Type B pancreatic cell (in vitro differentiated cells): ENCODE results near the gene USP24. TPM values are rescaled to one million over a fixed set of nuclear protein-coding genes. Genes with fewer than 3 reads are reported as not detected.
"Not testable (repeated sequence)": the region's sequence is repeated elsewhere in the genome, so short reads cannot be mapped to it uniquely, and the experiment has no call there.

Experiments
- DNase-seq: peaks from one replicate; pipeline ENCODE4 v3.0.0; 2021; ENCODE audit warnings: mixed read lengths; ENCODE audit not compliant: unreplicated experiment; ENCODE audit errors: extremely low spot score
- H3K27ac Mint-ChIP-seq: 2 replicates; pipeline ENCODE4 v1.8.0; 2021; ENCODE audit warnings: mild to moderate bottlenecking, mixed read lengths
- H3K27me3 Mint-ChIP-seq: 2 replicates; pipeline ENCODE4 v1.8.0; 2021; ENCODE audit warnings: mixed read lengths
- H3K36me3 Mint-ChIP-seq: 2 replicates; pipeline ENCODE4 v1.8.0; 2021; ENCODE audit warnings: mixed read lengths
- H3K4me1 Mint-ChIP-seq: one replicate; pipeline ENCODE4 v1.8.0; 2021; ENCODE audit warnings: mixed read lengths; ENCODE audit not compliant: unreplicated experiment
- H3K4me3 Mint-ChIP-seq: 2 replicates; pipeline ENCODE4 v1.8.0; 2021; ENCODE audit warnings: mild to moderate bottlenecking, mixed read lengths
- H3K9me3 Mint-ChIP-seq: 2 replicates; pipeline ENCODE4 v1.8.0; 2021; ENCODE audit warnings: mixed read lengths
- total RNA-seq: library from RNA; stranded (reverse); gene quantifications from 2 replicates; pipeline ENCODE4 v1.2.1, GENCODE V29; 2021; ENCODE audit warnings: low replicate concordance
- TF ChIP-seq, protein P1 (sequence below): fragments of 200-600 bp; sonication (generic); conservative IDR thresholded peaks from 2 replicates; pipeline ENCODE4 v1.5.0; 2021; ENCODE audit warnings: antibody characterized with exemption, mild to moderate bottlenecking

USP24 gene
- total RNA-seq, 1 donor from 2014 or later: 44.5 TPM

DNA sequence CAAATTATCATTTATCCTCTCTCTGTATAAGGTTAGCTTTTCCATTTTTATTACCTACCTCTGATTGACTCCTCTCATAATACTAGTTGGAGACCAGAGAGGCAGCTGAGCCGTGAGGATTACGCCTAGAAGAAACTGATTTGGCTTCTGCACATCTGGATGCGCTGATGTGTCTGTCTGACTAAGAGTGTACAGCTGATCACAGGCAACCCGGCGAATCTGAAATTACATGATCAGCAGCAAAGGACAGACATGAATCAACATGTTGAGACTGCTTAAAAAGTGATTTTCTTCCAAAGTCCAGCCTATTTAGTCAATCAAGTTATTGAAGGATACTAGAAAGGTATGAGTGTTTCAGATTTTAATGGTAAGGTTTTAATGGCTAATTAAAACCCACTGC lies 94.6 kb downstream of the USP24 start:
- Mint-ChIP-seq H3K4me1 (no peaks in the 10 kb centered on the region), H3K27me3 (no peaks in the 10 kb centered on the region), H3K27ac (no peak overlapping the region)

DNA sequence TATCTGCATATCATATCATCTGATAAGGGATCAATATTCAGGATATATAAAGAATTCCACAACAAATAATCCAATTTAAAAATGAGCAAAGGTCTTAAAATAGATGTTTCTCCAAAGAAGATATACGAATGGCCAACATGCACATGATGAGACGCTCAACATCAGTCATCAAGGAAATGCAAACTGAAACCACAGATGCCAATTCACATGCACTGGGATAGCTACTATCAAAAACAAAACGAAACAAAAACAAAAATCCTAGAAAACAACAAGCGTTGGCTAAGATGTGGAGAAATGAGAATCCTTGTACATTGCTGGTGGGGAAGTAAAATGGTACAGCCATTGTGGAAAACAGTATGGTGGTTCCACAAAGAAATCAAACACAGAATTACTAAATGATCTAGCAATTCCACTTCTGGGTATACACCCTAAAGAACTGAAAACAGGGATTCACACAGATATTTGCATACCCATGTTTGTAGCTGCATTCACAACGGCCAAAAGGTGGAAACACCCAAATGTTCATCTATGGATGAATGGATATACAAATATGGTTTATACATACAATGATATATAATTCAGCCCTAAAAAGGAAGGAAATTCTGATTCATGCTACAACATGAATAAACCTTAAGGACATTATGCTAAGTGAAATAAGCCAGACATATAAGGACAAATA lies 96.4 kb downstream of the USP24 start:
- no peaks in the 10 kb centered on the region for H3K27me3 Mint-ChIP-seq
- no peak overlapping the region for H3K4me3 Mint-ChIP-seq
- no peak for DNase-seq
- TF ChIP-seq, protein P1, sequence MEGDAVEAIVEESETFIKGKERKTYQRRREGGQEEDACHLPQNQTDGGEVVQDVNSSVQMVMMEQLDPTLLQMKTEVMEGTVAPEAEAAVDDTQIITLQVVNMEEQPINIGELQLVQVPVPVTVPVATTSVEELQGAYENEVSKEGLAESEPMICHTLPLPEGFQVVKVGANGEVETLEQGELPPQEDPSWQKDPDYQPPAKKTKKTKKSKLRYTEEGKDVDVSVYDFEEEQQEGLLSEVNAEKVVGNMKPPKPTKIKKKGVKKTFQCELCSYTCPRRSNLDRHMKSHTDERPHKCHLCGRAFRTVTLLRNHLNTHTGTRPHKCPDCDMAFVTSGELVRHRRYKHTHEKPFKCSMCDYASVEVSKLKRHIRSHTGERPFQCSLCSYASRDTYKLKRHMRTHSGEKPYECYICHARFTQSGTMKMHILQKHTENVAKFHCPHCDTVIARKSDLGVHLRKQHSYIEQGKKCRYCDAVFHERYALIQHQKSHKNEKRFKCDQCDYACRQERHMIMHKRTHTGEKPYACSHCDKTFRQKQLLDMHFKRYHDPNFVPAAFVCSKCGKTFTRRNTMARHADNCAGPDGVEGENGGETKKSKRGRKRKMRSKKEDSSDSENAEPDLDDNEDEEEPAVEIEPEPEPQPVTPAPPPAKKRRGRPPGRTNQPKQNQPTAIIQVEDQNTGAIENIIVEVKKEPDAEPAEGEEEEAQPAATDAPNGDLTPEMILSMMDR: no peak
- no peak overlapping the region for H3K27ac Mint-ChIP-seq
- no peaks in the 10 kb centered on the region for H3K9me3 Mint-ChIP-seq
- H3K36me3 Mint-ChIP-seq: peaks cover 66% of the 10 kb centered on the region
- H3K4me1 Mint-ChIP-seq: no peaks in the 10 kb centered on the region

More for the DNA sequence above, 94.6 kb downstream of the USP24 start:
- H3K36me3 Mint-ChIP-seq: peaks cover 59% of the 10 kb centered on the region
- H3K9me3 Mint-ChIP-seq: no peaks in the 10 kb centered on the region
- TF ChIP-seq, protein P1: no peak
- no peak for DNase-seq
- no peak overlapping the region for H3K4me3 Mint-ChIP-seq

DNA sequence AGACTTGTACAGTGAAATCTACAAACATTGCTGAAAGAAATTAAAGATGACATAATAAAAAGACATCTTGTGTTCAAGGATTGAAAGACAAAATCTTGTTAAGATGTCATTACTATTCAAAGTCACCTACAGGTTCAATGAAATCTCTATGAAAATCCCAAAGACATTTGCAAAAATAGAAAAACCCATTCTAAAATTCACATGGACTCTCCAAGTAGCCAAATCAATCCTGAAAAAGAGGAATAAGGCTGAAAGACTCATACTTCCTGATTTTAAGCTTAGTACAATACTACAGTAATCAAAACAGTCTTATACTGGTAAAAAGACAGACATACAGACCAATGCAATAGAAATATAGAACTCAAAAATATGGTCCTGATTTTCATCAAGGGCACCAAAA lies 97.2 kb downstream of the USP24 start:
- no peak for DNase-seq
- Mint-ChIP-seq H3K4me1 (no peaks in the 10 kb centered on the region), H3K4me3 (no peak overlapping the region), H3K9me3 (no peaks in the 10 kb centered on the region), H3K27me3 (no peaks in the 10 kb centered on the region), H3K36me3 (peaks cover 73% of the 10 kb centered on the region), H3K27ac (no peak overlapping the region)
- TF ChIP-seq, protein P1: no peak

DNA sequence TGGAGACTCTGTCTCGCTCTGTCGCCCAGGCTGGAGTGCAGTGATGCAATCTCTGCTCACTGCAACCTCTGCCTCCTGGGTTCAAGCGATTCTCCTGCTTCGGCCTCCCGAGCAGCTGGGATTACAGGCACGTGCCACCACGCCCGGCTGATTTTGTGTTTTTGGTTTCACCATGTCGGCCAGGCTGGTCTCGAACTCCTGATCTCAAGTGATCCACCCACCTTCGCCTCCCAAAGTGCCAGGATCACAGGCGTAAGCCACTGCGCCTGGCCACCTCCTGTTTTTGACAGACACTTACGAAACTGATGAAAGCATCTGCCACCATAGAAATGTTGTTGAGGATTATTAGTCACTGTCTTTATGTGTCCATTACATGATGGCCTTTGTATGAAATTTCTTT lies 106.2 kb downstream of the USP24 start:
- H3K4me3 Mint-ChIP-seq, DNase-seq, H3K27me3 Mint-ChIP-seq, H3K27ac Mint-ChIP-seq, H3K9me3 Mint-ChIP-seq, H3K4me1 Mint-ChIP-seq: not testable (repeated sequence)
- peaks cover 55% of the 10 kb centered on the region for H3K36me3 Mint-ChIP-seq

DNA sequence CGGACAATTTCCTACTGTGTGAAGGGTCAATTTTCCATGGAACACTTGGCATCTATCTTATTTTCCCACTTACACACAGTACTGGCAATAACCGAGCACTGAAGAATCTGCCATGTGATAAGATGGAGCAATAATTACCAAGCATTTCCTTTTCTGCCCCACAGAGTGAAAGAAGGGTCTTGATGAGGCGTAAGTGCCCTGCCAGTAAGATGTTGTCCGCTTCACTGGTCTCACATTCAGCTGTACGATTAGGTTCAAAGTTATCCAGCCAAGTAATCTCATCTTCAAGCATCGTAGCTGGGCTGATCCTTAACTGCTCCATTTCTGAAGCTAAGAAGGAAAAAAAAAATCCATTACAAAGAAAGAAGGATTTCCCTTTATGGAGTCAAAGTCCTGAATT lies 108.1 kb downstream of the USP24 start:
- Mint-ChIP-seq H3K27me3 (no peaks in the 10 kb centered on the region), H3K36me3 (peaks cover 37% of the 10 kb centered on the region), H3K4me3 (no peak overlapping the region), H3K9me3 (no peaks in the 10 kb centered on the region), H3K4me1 (no peaks in the 10 kb centered on the region), H3K27ac (no peak overlapping the region)
- TF ChIP-seq, protein P1: no peak
- DNase-seq: no peak

DNA sequence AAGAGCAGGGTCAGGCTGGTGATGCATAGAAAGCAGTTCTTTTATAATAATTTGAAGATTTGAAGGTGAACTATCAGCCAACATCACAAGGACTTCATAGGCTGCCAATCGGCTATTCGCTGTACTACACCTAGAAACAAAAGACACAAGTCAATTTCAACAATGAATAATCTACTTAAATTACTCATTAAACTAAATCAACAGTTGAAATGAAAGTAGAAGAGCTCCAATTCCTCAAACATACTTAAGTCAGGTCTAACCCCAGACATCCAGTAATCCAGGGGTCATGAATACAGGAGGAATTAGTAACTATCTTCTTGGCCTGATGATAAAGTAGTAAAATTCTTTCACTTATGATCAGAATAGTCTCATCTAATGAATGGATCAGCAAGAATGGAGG lies 111.3 kb downstream of the USP24 start:
- Mint-ChIP-seq H3K4me1 (no peaks in the 10 kb centered on the region), H3K27me3 (no peaks in the 10 kb centered on the region), H3K27ac (no peak overlapping the region), H3K4me3 (no peak overlapping the region), H3K36me3 (peaks cover 22% of the 10 kb centered on the region), H3K9me3 (no peaks in the 10 kb centered on the region)
- DNase-seq: no peak
- TF ChIP-seq, protein P1: no peak
